GM19395 (cell line): Measurements from ENCODE around the gene GPATCH2.
A peak's percentile ranks its signal among the peaks of the same experiment; 100 is the strongest.
"Not testable (repeated sequence)": the region's sequence is repeated elsewhere in the genome, so short reads cannot be mapped to it uniquely, and the experiment has no call there.

Experiments
- ATAC-seq: cut with Tn5 transposase; IDR thresholded peaks from one replicate; pipeline ENCODE4 v1.9.1; 2021; ENCODE audit warnings: mild to moderate bottlenecking, moderate library complexity; ENCODE audit not compliant: unreplicated experiment

GPATCH2 gene

DNA sequence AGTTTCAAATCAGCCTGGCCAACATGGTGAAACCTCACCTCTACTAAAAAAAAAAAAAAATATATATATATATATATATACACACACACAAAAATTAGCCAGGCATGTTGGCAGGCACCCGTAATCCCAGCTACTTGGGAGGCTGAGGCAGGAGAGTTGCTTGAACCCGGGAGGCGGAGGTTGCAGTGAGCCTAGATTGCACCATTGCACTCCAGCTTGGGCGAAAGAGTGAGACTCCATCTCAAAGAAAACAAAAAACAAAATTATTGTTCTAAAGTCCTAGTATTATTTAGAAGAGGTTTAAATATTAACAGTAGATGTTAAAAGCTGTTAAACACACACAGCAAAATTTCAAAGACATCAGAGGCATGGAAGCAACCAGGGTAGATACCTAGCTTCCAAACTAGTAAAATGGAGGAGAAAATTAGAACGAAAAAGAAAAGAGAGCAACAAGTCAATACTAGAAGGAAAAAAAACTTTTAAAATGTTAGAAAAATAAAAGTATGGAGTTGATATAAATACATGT is 46.5 kb downstream of the GPATCH2 start:
- ATAC-seq = not testable (repeated sequence)

DNA sequence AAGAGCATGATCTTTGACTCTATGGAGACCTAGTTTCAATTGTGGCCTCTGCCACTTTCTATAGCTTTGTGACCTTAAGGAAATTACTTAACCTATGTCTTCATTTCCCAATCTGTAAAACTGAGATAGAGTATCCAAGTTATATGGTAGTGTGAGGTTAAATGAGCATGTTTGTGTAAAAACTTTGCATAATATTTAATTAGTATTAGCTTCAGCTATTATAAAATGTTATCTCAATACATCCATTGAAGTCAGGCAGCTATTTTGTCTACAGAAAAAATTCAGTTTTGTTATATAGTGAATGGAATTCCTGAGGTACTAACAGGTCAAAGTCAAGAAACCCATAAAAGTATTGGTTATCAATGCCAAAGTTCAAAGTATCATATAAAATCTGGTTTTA is 53.6 kb downstream of the GPATCH2 start:
- no peak for ATAC-seq

DNA sequence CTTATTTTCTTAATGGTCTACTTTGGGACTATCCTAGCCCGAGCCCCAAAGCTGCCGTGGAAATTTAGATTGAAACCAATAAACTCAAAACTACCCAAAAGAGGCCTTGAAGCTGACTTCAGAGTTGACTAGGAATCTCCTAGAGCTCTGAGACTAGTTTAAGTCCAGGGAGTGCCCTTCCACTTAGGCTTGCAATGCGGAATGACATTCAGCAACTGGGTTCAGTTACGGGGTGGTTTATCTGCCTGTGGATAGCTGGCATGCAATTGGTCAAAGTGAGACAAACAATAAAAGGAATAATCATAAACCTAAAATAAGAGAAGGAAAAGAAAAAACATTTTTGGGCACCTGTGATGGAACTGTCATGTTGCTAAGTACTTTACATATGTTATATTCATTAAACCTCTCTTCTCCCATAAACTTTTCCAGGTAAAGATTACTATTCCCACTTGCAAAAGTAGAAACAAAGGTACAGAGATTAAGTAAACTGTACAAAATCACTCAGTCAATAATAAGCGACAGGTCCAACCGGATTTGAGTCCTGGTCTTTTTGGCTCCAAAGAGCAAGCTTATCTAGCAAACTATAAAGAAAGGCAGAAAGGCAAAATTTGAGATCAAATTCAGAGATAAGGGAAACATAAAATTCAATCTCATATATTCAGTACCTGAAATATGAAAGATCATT is 56.5 kb downstream of the GPATCH2 start:
- no peak for ATAC-seq

DNA sequence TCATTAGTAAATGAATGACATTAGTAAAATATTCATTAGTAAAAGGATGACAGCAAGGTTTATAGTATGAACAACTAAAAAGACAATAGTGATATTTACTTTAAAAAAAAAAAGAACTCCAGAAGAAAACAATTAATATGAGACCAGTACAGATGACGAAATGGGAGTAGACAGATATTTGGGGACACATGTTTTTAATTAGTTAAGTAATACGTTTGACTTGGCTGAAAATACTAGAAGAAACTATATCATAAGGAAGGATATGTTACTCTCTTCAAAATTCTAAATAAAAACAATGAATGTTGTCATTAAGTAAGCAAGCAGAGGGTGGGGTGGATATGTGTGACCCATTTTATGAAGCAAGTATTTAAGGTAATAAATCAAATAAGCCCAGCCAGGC is 61.9 kb downstream of the GPATCH2 start:
- no peak for ATAC-seq

DNA sequence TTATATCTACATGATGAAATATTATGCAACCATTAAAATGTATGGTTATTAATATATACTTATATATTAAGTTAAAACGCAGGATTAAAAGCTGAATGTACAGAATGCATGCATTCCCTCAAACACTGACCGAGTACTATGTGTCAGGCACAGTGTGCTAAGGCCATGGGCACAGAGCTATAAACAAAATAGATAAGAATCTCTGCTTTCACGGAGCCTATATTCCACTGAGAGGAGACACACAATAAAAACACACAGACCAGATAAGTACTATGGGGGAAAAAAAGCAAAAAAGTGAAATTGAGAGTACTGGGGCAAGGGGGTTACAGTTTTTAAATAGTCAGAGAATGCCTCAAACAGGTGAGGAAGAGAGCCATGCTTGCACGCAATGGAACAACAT is 62.7 kb downstream of the GPATCH2 start:
- ATAC-seq = no peak

DNA sequence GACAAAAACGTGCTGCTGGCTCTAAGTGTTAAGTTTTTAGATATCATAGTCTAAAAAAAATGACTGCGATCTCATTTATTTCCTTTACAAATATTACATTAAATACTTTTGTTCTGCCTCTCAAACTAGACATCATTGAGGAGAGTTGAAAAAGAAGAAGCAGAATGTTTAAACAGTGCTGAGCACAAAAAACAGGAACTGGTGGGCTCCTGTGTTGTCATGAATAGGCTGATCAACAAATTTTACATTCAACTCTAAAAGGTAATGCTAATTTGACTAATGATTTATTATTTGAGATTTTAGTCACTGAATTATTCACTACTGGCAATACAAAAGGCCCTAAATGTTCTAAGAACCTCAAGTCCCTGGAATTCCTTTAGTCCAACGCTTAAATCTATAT is 66.1 kb downstream of the GPATCH2 start:
- no peak for ATAC-seq

DNA sequence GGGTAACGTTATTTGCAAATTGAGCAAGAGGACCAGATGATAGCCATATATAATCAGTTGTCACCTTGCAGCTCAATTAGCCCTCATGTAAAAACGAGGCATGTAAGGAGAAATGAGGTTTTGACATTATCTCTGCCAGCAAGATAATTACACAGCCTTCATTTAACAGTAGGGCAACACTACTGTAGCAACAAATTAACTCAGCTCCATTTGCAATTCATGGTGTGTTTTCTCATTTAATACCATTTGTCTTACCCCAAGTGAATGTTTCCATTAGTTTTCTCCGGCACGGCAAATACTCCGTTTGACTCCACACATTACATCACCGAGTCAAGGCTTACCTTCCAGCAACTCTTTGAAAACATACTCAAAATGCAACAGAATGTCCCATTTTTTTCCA is 66.7 kb downstream of the GPATCH2 start:
- no peak for ATAC-seq

DNA sequence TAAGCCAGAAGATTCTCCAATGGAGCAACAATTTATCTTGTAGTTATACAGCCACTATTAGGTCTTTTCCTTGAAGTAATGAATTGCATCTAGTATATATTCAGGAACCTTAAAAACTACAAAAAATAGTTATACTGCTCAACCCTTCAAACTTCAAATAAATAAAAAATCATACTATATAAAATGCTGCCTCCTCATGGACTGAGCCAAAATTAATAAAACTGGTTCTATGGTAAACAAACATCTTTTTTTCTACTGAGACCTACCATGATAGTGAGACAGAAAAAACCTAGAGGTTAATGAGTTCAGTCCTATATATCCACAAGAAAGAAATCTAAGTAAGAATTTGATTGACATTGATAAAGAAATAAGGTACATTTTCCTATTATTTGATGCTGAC is 67.7 kb downstream of the GPATCH2 start:
- ATAC-seq = no peak

DNA sequence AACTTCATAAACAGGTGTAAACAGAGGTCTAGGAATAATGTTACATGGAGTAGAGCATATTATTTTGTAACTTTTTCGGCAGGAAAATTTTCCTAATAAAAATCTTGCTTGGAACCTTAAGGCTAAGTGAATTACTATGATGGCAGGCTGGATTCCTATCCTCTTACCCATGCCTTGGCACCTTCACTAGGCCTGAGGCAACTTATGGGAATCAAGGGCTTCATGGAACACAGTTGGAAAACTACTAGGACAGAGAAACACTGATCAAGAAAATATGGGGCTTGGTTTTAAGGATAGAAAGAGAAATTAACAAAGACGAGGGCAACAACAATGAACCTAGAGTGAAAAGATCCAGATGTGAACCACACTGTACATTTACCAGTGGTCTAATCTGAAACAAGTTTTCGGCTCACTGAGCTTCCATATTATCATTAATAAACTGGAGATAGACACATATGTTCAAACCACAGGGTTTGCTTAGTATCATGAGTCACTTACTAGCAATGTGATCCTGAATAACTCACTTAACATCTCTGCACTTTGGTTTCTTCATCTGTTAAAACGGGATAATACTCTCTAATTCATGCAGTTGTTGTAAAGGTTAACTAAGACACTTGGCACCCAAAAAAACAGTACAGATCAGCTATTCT is 68.5 kb downstream of the GPATCH2 start:
- ATAC-seq = no peak

DNA sequence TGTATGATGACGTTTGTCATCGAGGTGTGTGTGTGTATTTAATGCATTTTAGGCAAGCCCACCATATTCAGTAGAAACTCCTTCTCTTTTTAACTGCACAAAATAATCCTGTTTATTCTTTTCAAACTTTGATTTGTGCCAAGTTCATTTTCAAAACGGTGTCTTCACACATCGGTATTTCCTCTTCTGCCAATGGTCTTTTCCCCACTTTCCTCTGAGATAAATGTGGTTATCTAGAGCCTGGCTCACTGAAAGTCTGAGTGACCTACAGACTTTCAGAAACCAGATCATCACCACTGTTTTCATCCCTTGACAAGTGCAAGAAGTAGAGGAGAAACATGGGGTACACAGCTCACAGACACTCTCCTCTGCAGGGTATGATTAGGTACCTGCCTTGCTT is 69.4 kb downstream of the GPATCH2 start:
- no peak for ATAC-seq

DNA sequence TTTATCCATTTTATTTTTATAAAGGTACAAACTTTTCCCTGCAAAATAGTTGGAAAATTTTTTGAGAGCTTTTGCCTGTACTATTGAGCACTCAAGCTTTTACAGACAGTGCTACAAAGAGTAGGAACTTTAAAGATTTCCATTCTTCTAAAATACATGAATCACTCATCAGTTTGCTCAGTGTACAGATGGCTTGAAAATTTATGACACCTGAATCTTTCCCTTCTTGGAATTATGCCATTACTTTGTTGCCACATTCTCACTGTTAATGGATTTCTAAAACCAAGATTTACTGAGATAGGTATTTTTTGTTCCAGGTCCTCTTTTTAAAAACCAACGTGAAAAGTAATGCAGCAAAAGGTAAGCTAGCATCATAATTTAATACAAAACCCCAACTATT is 76.0 kb downstream of the GPATCH2 start:
- no peak for ATAC-seq

DNA sequence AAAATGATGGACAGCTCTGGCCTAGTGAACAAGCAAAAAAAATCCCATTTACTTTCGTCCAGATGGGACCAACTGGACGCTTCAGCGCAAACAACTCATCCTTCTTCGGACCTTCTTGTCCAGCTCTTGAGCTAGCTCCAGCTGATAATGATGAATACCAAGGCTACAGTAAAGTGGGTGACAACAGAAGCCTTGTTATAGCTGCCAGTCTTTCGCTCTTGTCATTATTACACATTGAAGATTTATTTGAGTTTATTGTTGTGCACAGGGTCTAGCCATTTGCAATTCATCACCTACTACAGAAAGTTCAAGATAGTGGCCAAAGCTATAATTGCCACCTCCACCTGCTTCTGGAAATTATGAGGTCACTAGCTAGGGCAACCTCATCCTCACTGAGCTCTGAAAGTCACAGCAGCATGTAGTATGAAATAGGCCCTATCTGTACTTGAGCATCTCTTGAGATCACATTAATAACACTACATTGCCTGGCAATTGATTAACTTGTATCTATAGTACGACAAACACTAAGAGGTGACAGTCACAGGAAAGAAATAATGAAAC is 76.9 kb downstream of the GPATCH2 start:
- ATAC-seq = no peak

DNA sequence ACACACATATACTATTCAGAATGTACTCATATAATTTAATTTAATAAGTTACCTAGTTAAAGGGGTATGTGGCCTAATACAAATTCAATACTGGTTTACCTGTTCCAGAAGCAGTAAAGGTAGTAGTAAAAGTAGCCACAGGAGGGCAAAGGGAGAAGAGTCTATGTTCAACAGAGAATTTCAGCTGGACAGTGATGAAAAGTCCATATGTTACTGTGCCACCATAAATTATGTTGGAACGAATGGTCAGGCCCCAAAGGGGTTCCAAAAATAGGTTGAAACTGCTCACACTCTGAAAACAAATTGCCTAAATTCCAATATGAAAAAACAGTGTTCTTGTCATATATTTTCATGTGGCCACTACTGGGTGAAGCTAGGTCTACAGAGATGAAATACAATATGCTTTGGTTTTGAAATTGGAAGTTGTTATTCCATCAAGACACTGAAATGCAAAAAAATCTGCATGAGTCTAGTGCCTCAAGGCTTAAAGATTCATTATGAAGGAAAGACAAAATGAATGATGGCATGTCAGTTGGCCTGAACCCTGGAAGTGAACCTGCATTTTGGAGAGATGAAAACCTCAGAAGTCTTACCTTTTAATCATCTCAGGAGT is 78.4 kb downstream of the GPATCH2 start:
- no peak for ATAC-seq

DNA sequence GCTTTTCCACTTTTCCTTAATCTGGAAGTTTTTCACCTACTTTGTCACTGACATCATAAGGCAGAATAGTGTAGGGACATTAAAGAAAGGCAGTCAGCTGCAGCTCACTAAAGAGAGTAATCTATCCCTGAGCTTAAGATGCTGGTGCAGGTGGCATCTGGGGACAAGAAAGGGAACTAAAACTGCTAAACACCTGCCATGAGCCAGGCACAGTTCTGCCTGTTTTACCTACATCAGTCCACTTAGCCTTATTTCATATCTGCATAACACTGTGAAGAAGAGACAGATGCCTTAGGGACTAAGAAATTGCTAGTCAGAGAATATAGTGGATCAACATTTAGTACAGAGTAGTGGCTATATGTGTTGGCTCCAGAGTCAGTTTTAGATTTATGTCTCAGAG is 88.1 kb downstream of the GPATCH2 start:
- peak; percentile 96 for ATAC-seq

DNA sequence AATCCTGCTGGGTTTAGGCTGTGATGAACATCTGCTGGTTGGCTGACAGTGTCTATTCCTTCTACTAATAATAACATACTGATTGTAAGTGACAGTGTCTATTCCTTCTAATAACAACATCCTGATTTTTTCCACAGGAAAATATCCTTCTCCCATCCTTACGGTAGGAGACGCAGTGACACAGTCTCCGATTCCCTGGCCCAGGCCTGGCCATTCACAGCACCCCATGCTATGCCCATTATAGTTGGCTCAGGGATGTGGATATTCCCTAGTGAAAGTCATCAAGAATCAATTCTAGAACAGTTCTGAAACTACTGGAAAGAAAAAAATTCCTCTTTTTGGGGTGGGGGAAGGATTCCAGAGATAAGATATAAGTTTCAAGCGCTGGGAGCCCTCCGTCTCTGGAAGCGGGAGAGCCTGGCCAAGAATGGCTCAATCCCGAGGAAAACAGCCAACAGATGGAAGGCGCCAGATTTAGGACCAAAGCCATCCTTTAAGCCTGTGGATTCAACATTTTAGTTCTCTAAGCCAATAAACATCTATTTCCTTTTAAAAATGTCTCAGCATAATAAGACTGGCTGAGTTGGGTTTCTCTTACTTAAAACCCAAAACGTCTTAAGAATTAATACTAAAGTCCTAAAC is 88.6 kb downstream of the GPATCH2 start:
- peak; percentile 10 for ATAC-seq

DNA sequence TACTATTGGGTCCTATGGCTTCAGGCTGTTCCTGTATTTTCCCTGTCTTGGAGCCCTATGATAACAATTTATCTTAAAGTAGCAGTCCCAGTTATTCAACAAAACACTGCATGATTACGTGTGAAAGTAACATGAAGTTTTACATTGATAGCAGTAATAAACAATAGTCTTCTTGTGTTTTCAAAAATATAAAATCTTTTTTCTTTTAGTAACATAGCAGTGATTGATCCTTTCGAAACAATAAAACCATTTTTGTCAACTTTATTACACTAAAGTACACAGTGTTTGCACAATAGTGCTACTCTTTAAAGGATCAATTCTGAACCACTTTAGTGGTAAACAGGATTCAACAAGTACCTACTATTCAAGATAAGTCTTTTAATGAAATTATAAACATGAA is 90.6 kb downstream of the GPATCH2 start:
- ATAC-seq = no peak

DNA sequence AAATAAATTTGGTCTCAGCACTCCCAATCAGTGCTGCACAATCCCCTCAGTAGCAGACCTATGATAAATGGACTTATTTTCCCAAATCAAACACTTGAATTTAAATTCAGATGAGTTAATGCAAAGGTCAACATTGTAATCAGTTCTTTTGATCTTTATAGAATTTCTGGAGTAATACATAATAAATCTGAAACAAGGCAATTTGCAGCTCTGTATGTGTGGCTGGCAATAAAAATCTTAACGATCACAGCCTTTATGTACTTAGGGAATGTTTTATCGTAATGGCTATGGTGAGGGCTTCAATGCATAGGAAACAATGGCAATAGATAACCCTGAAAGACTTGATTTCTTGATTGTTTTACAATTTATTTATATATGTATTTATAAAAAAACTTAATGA is 91.4 kb downstream of the GPATCH2 start:
- ATAC-seq = no peak

DNA sequence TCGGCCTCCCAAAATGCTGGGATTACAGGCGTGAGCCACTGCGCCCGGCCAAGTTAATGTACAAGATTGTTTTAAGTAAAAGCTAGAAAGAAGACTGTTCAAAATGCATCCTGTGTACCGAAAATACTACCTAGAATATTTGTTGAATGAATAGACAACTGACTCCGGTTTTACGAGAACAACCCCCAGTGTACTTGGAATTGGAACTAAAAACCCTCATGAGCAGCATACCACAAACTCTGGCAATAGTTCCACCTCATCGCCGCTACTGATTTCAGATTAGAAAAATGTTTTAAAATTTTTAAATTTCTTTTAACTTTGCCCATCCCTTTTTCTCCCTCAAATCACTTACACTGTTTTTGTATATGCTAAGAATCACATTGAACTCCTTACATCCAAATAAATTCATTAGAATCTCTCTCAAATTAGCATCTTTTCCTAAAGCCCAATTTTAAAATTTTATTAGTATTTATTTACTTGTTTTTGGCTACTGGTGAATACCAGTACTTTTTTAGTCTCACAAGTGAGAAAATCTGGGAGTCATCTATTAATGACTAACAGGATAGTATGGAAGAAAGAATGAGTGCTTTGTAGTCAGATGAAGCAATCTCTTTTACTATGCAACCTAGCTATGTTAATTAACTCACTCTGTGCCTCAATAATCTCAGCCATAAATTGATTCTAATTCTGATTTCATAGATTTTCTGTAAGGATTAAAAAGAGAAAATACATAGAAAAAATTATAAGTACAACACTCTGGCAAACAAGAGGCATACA is 95.1 kb downstream of the GPATCH2 start:
- ATAC-seq = no peak

DNA sequence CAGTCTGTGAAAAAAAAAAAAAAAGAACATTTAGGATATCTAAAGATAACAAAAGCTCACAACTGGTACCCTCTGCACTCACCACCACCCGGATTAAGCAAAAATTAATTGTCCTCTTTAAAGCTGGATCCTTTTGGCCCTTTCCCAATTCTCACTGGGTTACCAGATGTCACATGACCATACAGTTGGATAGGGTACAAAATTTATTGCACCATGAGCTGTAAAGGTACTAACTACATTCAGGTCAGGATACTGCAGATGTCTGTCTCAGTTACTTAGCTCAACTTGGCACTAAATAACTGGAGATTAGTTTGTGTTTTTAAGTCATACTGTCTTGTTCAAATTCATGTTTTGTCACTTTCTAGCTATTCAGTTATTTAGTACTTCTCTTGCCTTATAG is 96.3 kb downstream of the GPATCH2 start:
- no peak for ATAC-seq

DNA sequence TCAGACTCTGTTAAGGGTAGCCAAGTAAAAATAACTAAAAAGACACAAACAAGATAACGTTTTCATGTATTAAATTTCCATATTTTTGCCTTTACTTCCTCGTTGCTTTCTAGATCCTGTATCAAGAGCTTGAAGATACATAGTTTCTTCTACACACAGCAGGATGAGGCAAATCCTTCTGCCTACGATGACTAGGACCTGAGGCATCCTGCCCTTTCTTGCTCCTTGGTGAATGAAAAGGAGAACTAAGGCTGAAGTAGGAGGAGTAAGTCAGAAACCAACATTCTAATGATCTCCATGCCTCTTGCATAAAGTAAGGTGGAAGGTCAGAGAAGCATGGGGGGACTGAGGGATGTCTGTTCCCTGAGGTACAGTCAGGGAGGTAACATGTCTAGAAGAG is 102.6 kb downstream of the GPATCH2 start:
- no peak for ATAC-seq

DNA sequence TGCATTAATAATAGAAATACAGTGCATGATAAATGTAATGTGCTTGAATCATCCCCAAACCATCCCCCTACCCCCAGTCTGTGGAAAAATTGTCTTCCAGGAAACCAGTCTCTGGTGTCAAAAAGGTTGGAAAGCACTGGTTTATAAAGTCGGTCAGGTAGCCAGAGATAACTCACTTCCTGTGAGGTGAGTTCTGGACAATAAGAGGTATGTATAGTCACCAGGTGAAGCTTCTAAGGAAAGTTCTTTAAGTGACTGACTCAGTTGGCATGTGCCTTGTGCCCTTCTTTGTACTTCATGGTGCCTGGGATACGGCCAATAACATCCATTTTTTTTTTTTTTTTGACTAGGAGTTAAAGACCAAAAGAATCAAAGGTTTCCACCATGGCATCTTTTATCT is 103.7 kb downstream of the GPATCH2 start:
- ATAC-seq = no peak
